Endothelial cell (in vitro differentiated cells): ENCODE measurements around the gene SYT6. TPM values are rescaled to one million over a fixed set of nuclear protein-coding genes. Genes with fewer than 3 reads are reported as not detected.

Experiments used
- DNase-seq: peaks from one replicate; pipeline ENCODE4 v3.0.0; 2021; ENCODE audit warnings: low spot score
- H3K27ac Mint-ChIP-seq: one replicate; pipeline ENCODE4 v1.8.0; 2021; ENCODE audit warnings: mixed read lengths, inconsistent platforms; ENCODE audit not compliant: unreplicated experiment
- H3K27me3 Mint-ChIP-seq: one replicate; pipeline ENCODE4 v1.8.0; 2021; ENCODE audit warnings: mild to moderate bottlenecking, moderate library complexity, mixed read lengths, inconsistent platforms; ENCODE audit not compliant: unreplicated experiment
- H3K36me3 Mint-ChIP-seq: one replicate; pipeline ENCODE4 v1.8.0; 2021; ENCODE audit warnings: mild to moderate bottlenecking, low read depth, mixed read lengths, inconsistent platforms; ENCODE audit not compliant: unreplicated experiment
- H3K4me1 Mint-ChIP-seq: one replicate; pipeline ENCODE4 v1.8.0; 2021; ENCODE audit warnings: mild to moderate bottlenecking, mixed read lengths, inconsistent platforms; ENCODE audit not compliant: unreplicated experiment
- H3K4me3 Mint-ChIP-seq: one replicate; pipeline ENCODE4 v1.8.0; 2021; ENCODE audit warnings: mild to moderate bottlenecking, mixed read lengths, inconsistent platforms; ENCODE audit not compliant: unreplicated experiment
- H3K9me3 Mint-ChIP-seq: one replicate; pipeline ENCODE4 v1.8.0; 2021; ENCODE audit warnings: mixed read lengths, inconsistent platforms; ENCODE audit not compliant: unreplicated experiment
- total RNA-seq: library from RNA; stranded (reverse); fragmentation: NEBNext Ultra II Directional; extraction: Animal tissue kit (Norgen Biotek cat#: 25700); gene quantifications from one replicate; pipeline ENCODE4 v1.2.1, GENCODE V29; 2021; ENCODE audit not compliant: unreplicated experiment
- TF ChIP-seq, protein P1 (sequence below): fragments of 200-600 bp; sonication (generic); IDR thresholded peaks from one replicate; pipeline ENCODE4 v1.5.0; 2021; ENCODE audit warnings: antibody characterized with exemption; ENCODE audit not compliant: unreplicated experiment

SYT6 gene
- total RNA-seq, 1 donor from 2014 or later: 2.1 TPM

GRCh38 chr1:114130846-114131525 is 22.7 kb downstream of the SYT6 start:
- no peak overlapping the region for H3K4me3 Mint-ChIP-seq
- H3K36me3 Mint-ChIP-seq: peaks cover 8% of the 10 kb centered on the region
- peaks cover 16% of the 10 kb centered on the region for H3K4me1 Mint-ChIP-seq

GRCh38 chr1:114130213-114130612 is 23.5 kb downstream of the SYT6 start:
- Mint-ChIP-seq H3K36me3 (peaks cover 7% of the 10 kb centered on the region), H3K27me3 (peaks cover 2% of the 10 kb centered on the region), H3K9me3 (no peaks in the 10 kb centered on the region), H3K4me3 (no peak overlapping the region), H3K4me1 (peaks cover 16% of the 10 kb centered on the region), H3K27ac (no peak overlapping the region)
- TF ChIP-seq, protein P1, sequence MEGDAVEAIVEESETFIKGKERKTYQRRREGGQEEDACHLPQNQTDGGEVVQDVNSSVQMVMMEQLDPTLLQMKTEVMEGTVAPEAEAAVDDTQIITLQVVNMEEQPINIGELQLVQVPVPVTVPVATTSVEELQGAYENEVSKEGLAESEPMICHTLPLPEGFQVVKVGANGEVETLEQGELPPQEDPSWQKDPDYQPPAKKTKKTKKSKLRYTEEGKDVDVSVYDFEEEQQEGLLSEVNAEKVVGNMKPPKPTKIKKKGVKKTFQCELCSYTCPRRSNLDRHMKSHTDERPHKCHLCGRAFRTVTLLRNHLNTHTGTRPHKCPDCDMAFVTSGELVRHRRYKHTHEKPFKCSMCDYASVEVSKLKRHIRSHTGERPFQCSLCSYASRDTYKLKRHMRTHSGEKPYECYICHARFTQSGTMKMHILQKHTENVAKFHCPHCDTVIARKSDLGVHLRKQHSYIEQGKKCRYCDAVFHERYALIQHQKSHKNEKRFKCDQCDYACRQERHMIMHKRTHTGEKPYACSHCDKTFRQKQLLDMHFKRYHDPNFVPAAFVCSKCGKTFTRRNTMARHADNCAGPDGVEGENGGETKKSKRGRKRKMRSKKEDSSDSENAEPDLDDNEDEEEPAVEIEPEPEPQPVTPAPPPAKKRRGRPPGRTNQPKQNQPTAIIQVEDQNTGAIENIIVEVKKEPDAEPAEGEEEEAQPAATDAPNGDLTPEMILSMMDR: no peak
- no peak for DNase-seq

More at GRCh38 chr1:114130846-114131525, 22.7 kb downstream of the SYT6 start:
- Mint-ChIP-seq H3K27ac (no peak overlapping the region), H3K27me3 (peaks cover 2% of the 10 kb centered on the region), H3K9me3 (no peaks in the 10 kb centered on the region)
- no peak for DNase-seq
- TF ChIP-seq, protein P1: no peak

DNA sequence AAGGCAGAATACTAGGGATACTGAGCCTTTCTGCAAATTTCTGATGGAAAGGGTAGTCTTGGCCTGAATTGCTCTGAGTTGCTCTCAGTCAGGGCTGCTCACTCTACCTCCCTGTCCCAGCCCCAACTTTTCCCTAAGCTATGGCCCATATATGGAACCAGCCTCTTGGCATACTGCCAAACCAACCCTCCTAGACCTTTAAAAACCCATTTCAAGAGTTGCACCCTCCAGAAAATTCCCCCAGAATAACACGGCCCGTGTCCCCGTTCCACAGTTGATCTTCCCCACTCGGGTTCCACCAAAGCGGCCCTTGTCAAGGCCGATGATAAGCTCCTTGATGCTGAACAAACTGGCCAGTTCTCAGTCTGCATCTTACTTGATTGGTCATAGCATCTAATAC is 25.4 kb downstream of the SYT6 start:
- H3K36me3 Mint-ChIP-seq: peaks cover 5% of the 10 kb centered on the region
- no peak for DNase-seq
- H3K27ac Mint-ChIP-seq: no peak overlapping the region
- no peak overlapping the region for H3K4me3 Mint-ChIP-seq
- H3K4me1 Mint-ChIP-seq: peaks cover 20% of the 10 kb centered on the region
- TF ChIP-seq, protein P1: no peak
- peaks cover 2% of the 10 kb centered on the region for H3K27me3 Mint-ChIP-seq
- no peaks in the 10 kb centered on the region for H3K9me3 Mint-ChIP-seq

GRCh38 chr1:114126261-114127095 is 27.2 kb downstream of the SYT6 start:
- Mint-ChIP-seq H3K27ac (no peak overlapping the region), H3K4me1 (peaks cover 20% of the 10 kb centered on the region), H3K27me3 (peaks cover 2% of the 10 kb centered on the region), H3K36me3 (peaks cover 5% of the 10 kb centered on the region), H3K4me3 (no peak overlapping the region), H3K9me3 (no peaks in the 10 kb centered on the region)
- TF ChIP-seq, protein P1: no peak
- DNase-seq: no peak

- peaks cover 19% of the 10 kb centered on the region for H3K4me1 Mint-ChIP-seq
- no peaks in the 10 kb centered on the region for H3K9me3 Mint-ChIP-seq
- H3K36me3 Mint-ChIP-seq: no peaks in the 10 kb centered on the region
- no peak for DNase-seq
- TF ChIP-seq, protein P1: no peak
- H3K27ac Mint-ChIP-seq: no peak overlapping the region
- H3K4me3 Mint-ChIP-seq: no peak overlapping the region
- peaks cover 1% of the 10 kb centered on the region for H3K27me3 Mint-ChIP-seq
Observed at GRCh38 chr1:114124644-114125043, 29.0 kb downstream of the SYT6 start.
